Endothelial cell of umbilical vein (primary cell): ENCODE measurements around the gene MTMR3. TPM values are rescaled to one million over a fixed set of nuclear protein-coding genes. Genes with fewer than 3 reads are reported as not detected.

ENCODE experiments used
- BruUV-seq: library from RNA; stranded (reverse); fragments of 400-500 nt; replicated peaks from 2 replicates; lab custom pipeline; 2021; lab: Mats Ljungman, UMichigan
- CTCF ChIA-PET: fragments of 300-600, 350-600 bp; sonication (Branson Sonifier 250); formaldehyde crosslinking; loops from one replicate; lab custom pipeline; 2021; ENCODE audit warnings: antibody characterized with exemption, inconsistent platforms; lab: Charles Lee
- POLR2A ChIA-PET: fragments of 300-600, 350-600 bp; sonication (Branson Sonifier 250); formaldehyde crosslinking; loops from one replicate; lab custom pipeline; 2021; ENCODE audit warnings: antibody characterized with exemption, inconsistent platforms; lab: Charles Lee
- DNase-seq: peaks from one replicate; pipeline ENCODE4 v3.0.0-alpha.2; 2011; ENCODE audit warnings: low read depth, low spot score
- FAIRE-seq: peaks from 2 replicates; lab custom pipeline; 2011; peaks lifted over from hg19 to GRCh38; lab: Jason Lieb, UNC
- H2AFZ ChIP-seq: 2 replicates; pipeline ENCODE4 v1.6.0; 2012; ENCODE audit warnings: low read depth, low read length, control low read depth, inconsistent platforms
- H3K27ac ChIP-seq: 2 replicates; pipeline ENCODE4 v1.5.1; 2011; ENCODE audit warnings: low read depth, mild to moderate bottlenecking, control low read depth, low read length, moderate library complexity; ENCODE audit not compliant: insufficient read depth
- H3K27me3 ChIP-seq, 2 experiments: 2 replicates each; pipeline versions ENCODE4 v1.6.0 to v1.6.1; 2011; ENCODE audit warnings: low read length in 2 of 2, mixed read lengths in 1 of 2; ENCODE audit not compliant: control insufficient read depth in 2 of 2, insufficient read depth in 2 of 2
- H3K36me3 ChIP-seq, 2 experiments: 2 replicates in 1 of 2; 3 replicates in 1 of 2; pipeline ENCODE4 v1.5.1; 2011; ENCODE audit warnings: low read length in 2 of 2, mild to moderate bottlenecking in 1 of 2, moderate library complexity in 1 of 2; ENCODE audit not compliant: control insufficient read depth in 2 of 2, insufficient read depth in 2 of 2; ENCODE audit errors: extremely low read depth in 1 of 2
- H3K4me1 ChIP-seq: 3 replicates; pipeline ENCODE4 v1.5.1; 2011; ENCODE audit warnings: mild to moderate bottlenecking, low read length; ENCODE audit not compliant: control insufficient read depth, insufficient read depth; ENCODE audit errors: extremely low read depth
- H3K4me2 ChIP-seq: 2 replicates; pipeline ENCODE4 v1.6.1; 2011; ENCODE audit warnings: low read length, control low read depth, mixed read lengths; ENCODE audit not compliant: insufficient read depth
- H3K4me3 ChIP-seq, 3 experiments: fragments of 200-600 bp in 1 of 3; sonication (generic), shearing (Covaris generic) in 1 of 3; replicated peaks in 1 of 3; 2 replicates each; pipeline ENCODE4 v1.5.1; 2011 to 2016; ENCODE audit warnings: control low read depth in 3 of 3, low read length in 3 of 3, mild to moderate bottlenecking in 2 of 3, inconsistent platforms in 1 of 3, low read depth in 1 of 3, moderate library complexity in 1 of 3; ENCODE audit not compliant: insufficient read depth in 1 of 3
- H3K79me2 ChIP-seq: 2 replicates; pipeline ENCODE4 v1.6.0; 2012; ENCODE audit warnings: low read length, inconsistent platforms; ENCODE audit not compliant: control insufficient read depth, insufficient read depth
- H3K9ac ChIP-seq: replicated peaks from 2 replicates; pipeline ENCODE3; 2011; ENCODE audit warnings: low read length, control low read depth; ENCODE audit not compliant: insufficient read depth; ENCODE audit errors: extremely low read depth
- H3K9me1 ChIP-seq: replicated peaks from 3 replicates; pipeline ENCODE4 v1.6.0; 2011; ENCODE audit warnings: mild to moderate bottlenecking, low read length; ENCODE audit not compliant: control insufficient read depth, insufficient read depth; ENCODE audit errors: extremely low read depth
- H3K9me3 ChIP-seq: replicated peaks from 2 replicates; pipeline ENCODE4 v1.5.1; 2012; ENCODE audit warnings: low read length, inconsistent platforms; ENCODE audit not compliant: control insufficient read depth, insufficient read depth
- H4K20me1 ChIP-seq: replicated peaks from 2 replicates; pipeline ENCODE3; 2011; ENCODE audit warnings: mild to moderate bottlenecking, low read length; ENCODE audit not compliant: control insufficient read depth, insufficient read depth; ENCODE audit errors: extremely low read depth
- EZH2 ChIP-seq: IDR thresholded peaks from 2 replicates; pipeline ENCODE4 v1.6.1; 2012; ENCODE audit warnings: borderline replicate concordance, low read depth, mild to moderate bottlenecking, moderate library complexity, low read length, inconsistent platforms; ENCODE audit not compliant: severe bottlenecking
- FOS ChIP-seq: IDR thresholded peaks from 2 replicates; pipeline ENCODE4 v1.6.1; 2011; ENCODE audit warnings: mild to moderate bottlenecking, low read length, moderate library complexity, borderline replicate concordance; ENCODE audit not compliant: insufficient read depth
- GATA2 ChIP-seq: IDR thresholded peaks from 2 replicates; pipeline ENCODE4 v1.7.0; 2011; ENCODE audit warnings: low read depth, mild to moderate bottlenecking, moderate library complexity, mixed read lengths, low read length; ENCODE audit not compliant: insufficient read length, insufficient read depth
- JUN ChIP-seq: IDR thresholded peaks from 2 replicates; pipeline ENCODE4 v1.6.1; 2011; ENCODE audit warnings: borderline replicate concordance, low read depth; ENCODE audit not compliant: insufficient read length, insufficient read depth
- MYC ChIP-seq: IDR thresholded peaks from one replicate; pipeline ENCODE4 v1.6.1; 2011; ENCODE audit warnings: mild to moderate bottlenecking, low read depth, low read length
- POLR2A ChIP-seq: IDR thresholded peaks from 2 replicates; pipeline ENCODE4 v1.6.1; 2012; ENCODE audit warnings: low read depth, mild to moderate bottlenecking, control low read depth, low read length
- POLR2AphosphoS5 ChIP-seq: IDR thresholded peaks from 2 replicates; pipeline ENCODE4 v1.6.1; 2012; ENCODE audit warnings: low read depth, mild to moderate bottlenecking, control low read depth, low read length, moderate library complexity; ENCODE audit not compliant: insufficient read depth
- dilution Hi-C: fragments of 300-500 bp; cut with MboI; formaldehyde crosslinking; loops from one replicate; pipeline ENCODE4 v1.15.0; 2019; ENCODE audit warnings: low sequenced_read_pairs; ENCODE audit not compliant: extremely low pct_ligation_motif_present
- intact Hi-C: fragments of 100-400 bp; cut with micrococcal nuclease; formaldehyde crosslinking; loops from one replicate; pipeline ENCODE4 v1.10.0; 2022
- polyA plus RNA-seq, 4 experiments: library from polyadenylated mRNA; depleted of rRNA in 3 of 4; stranded (reverse) in 3 of 4; unstranded in 1 of 4; fragments of >200 nt; gene quantifications; 2 replicates each; pipeline versions ENCODE4 v1.2.1 to v1.2.3, GENCODE V29; 2011 to 2012; ENCODE audit warnings: missing spikeins in 1 of 4
- total RNA-seq: library from RNA; stranded (reverse); gene quantifications from 2 replicates; pipeline ENCODE4 v1.2.3, GENCODE V29; 2021
- TF ChIP-seq, protein P1 (sequence below), 2 donors: IDR thresholded peaks; 1 replicate in 1 of 2; 2 replicates in 1 of 2; pipeline ENCODE4 v1.5.1; 2011; ENCODE audit warnings: low read length in 2 of 2, mild to moderate bottlenecking in 2 of 2, moderate library complexity in 2 of 2, control low read depth in 1 of 2, inconsistent platforms in 1 of 2, low read depth in 1 of 2; ENCODE audit not compliant: insufficient read depth in 1 of 2; ENCODE audit errors: extremely low read depth in 1 of 2
- TF ChIP-seq, protein P2 (sequence below): IDR thresholded peaks from 2 replicates; pipeline ENCODE4 v1.6.1; 2011; ENCODE audit not compliant: insufficient read depth, insufficient read length

Gene MTMR3
- total and polyA plus RNA-seq, 2 donors (not counting 3 experiments of a cell fraction or from before 2014, with no cell fraction given), result 30.1 to 36.5 TPM

DNA sequence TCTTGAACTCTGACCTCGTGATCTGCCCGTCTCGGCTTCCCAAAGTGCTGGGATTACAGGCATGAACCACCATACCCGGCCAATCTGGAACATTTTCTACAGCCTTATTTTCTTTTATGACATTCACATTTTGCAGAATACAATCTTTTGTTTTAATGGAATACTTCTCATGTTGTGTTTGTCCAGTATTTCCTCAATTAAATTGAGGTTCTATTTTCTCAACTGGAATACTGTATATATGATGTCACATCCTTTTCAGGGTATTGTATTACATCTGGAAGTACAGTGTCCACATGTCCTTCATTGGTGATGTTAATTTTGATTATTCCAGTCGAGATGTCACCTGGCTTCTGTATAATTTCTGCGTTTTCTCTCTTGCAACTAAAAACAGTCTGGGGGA, 106.5 kb downstream of the MTMR3 start:
- Histone ChIP-seq H3K9me3 (no peaks in the 10 kb centered on the region), H3K27ac (no peak overlapping the region), H3K27me3 (no peaks in the 10 kb centered on the region), H3K4me1 (peaks cover 1% of the 10 kb centered on the region), H3K9me1 (no peaks in the 10 kb centered on the region), H3K4me2 (no peak overlapping the region), H2AFZ (no peak overlapping the region), H3K36me3 (peaks cover 0 to 3% of the 10 kb centered on the region in 2 experiments), H3K79me2 (no peaks in the 10 kb centered on the region), H4K20me1 (no peaks in the 10 kb centered on the region), H3K4me3 (no peak overlapping the region), H3K9ac (no peak overlapping the region)
- DNase-seq (no peak), FAIRE-seq (no peak)
- BruUV-seq, result no TSS peak
- intact Hi-C loops, result no loop called here
- POLR2A ChIA-PET, result no interaction called here
- CTCF ChIA-PET, result interaction anchor here (1.4 kb wide), 1 partner anchor 103 kb away, joined by 3 read pairs; no protein-coding TSS in a partner anchor
- dilution Hi-C loops, result no loop called here
- TF ChIP-seq GATA2 (no peak), FOS (no peak), POLR2A (no peak), POLR2AphosphoS5 (no peak), JUN (no peak), EZH2 (no peak), MYC (no peak)
- TF ChIP-seq, protein P1, sequence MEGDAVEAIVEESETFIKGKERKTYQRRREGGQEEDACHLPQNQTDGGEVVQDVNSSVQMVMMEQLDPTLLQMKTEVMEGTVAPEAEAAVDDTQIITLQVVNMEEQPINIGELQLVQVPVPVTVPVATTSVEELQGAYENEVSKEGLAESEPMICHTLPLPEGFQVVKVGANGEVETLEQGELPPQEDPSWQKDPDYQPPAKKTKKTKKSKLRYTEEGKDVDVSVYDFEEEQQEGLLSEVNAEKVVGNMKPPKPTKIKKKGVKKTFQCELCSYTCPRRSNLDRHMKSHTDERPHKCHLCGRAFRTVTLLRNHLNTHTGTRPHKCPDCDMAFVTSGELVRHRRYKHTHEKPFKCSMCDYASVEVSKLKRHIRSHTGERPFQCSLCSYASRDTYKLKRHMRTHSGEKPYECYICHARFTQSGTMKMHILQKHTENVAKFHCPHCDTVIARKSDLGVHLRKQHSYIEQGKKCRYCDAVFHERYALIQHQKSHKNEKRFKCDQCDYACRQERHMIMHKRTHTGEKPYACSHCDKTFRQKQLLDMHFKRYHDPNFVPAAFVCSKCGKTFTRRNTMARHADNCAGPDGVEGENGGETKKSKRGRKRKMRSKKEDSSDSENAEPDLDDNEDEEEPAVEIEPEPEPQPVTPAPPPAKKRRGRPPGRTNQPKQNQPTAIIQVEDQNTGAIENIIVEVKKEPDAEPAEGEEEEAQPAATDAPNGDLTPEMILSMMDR (IDR thresholded peaks at IDR 0.05; ENCODE audit: extremely low read depth in 1 of 2, insufficient read depth in 1 of 2, low read depth in 1 of 2, low read length in 2 of 2), result no peak
- TF ChIP-seq, protein P2, sequence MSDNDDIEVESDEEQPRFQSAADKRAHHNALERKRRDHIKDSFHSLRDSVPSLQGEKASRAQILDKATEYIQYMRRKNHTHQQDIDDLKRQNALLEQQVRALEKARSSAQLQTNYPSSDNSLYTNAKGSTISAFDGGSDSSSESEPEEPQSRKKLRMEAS, result no peak
